HepG2 (cell line): ENCODE measurements around the gene BCAS1. TPM values are rescaled to one million over a fixed set of nuclear protein-coding genes. Genes with fewer than 3 reads are reported as not detected.

Experiments
- ETS1 ChIP-seq: sonication (generic); formaldehyde crosslinking; IDR thresholded peaks from 2 replicates; pipeline ENCODE4 v1.4.0; 2020; ENCODE audit warnings: missing genetic modification reagents
- KLF13 ChIP-seq: sonication (generic); formaldehyde crosslinking; IDR thresholded peaks from 2 replicates; pipeline ENCODE4 v1.4.0; 2020; ENCODE audit warnings: mild to moderate bottlenecking, missing genetic modification reagents
- MATR3 ChIP-seq: sonication (generic); formaldehyde crosslinking; IDR thresholded peaks from 2 replicates; pipeline ENCODE4 v1.4.0; 2020; ENCODE audit warnings: missing genetic modification reagents
- POLR2A ChIP-seq, 2 experiments: IDR thresholded peaks; 2 replicates each; pipeline ENCODE4 v1.6.1; 2011; ENCODE audit warnings: low read depth in 2 of 2, low read length in 2 of 2, mild to moderate bottlenecking in 1 of 2, moderate library complexity in 1 of 2; ENCODE audit not compliant: insufficient read depth in 1 of 2
- SIN3B ChIP-seq: fragments of 150-350 bp; IDR thresholded peaks from 2 replicates; pipeline ENCODE4 v1.6.1; 2014; ENCODE audit warnings: low read length
- SYNCRIP ChIP-seq: fragments of 200-400 bp; formaldehyde crosslinking; IDR thresholded peaks from 2 replicates; pipeline ENCODE4 v1.6.1; 2018; ENCODE audit warnings: mild to moderate bottlenecking, low read depth, low read length; ENCODE audit not compliant: insufficient read depth
- TFAP4 ChIP-seq: sonication (generic); IDR thresholded peaks from 2 replicates; pipeline ENCODE4 v1.6.1; 2016; ENCODE audit warnings: low read depth, borderline replicate concordance
- ZFYVE20 ChIP-seq: sonication (generic); formaldehyde crosslinking; IDR thresholded peaks from 2 replicates; pipeline ENCODE4 v1.8.0; 2023; ENCODE audit warnings: low read depth, mild to moderate bottlenecking, moderate library complexity, missing genetic modification reagents, borderline replicate concordance
- ZNF577 ChIP-seq: sonication (generic); formaldehyde crosslinking; IDR thresholded peaks from 2 replicates; pipeline ENCODE4 v1.4.0; 2020; ENCODE audit warnings: mild to moderate bottlenecking, low read depth, missing genetic modification reagents, borderline replicate concordance
- ZNF776 ChIP-seq: sonication (generic); formaldehyde crosslinking; IDR thresholded peaks from 2 replicates; pipeline ENCODE4 v1.4.0; 2020; ENCODE audit warnings: mild to moderate bottlenecking, missing genetic modification reagents
- ZNF782 ChIP-seq: sonication (generic); formaldehyde crosslinking; IDR thresholded peaks from 2 replicates; pipeline ENCODE4 v1.4.0; 2020; ENCODE audit warnings: missing genetic modification reagents, mild to moderate bottlenecking, borderline replicate concordance
- polyA plus RNA-seq, 8 experiments: library from polyadenylated mRNA; depleted of rRNA in 3 of 8; stranded (reverse) in 7 of 8; unstranded in 1 of 8; fragments of >200 nt; fragmentation: Illumina TruSeq in 4 of 8; extraction: Trizol in 4 of 8; gene quantifications; 2 replicates each; pipeline versions ENCODE4 v1.2.1 to v1.2.3, GENCODE V29; 2011 to 2016; ENCODE audit warnings: low read depth in 4 of 8, missing spikeins in 1 of 8, mixed read lengths in 1 of 8; ENCODE audit not compliant: insufficient read depth in 1 of 8
- total RNA-seq, 5 experiments: library from RNA; depleted of rRNA; stranded (reverse); fragments of >200 nt; fragmentation: Illumina TruSeq; extraction: Trizol; gene quantifications; 2 replicates each; pipeline ENCODE4 v1.2.3, GENCODE V29; 2016; ENCODE audit warnings: low read depth in 1 of 5
- TF ChIP-seq, protein P1 (sequence below): sonication (generic); formaldehyde crosslinking; IDR thresholded peaks from 2 replicates; pipeline ENCODE4 v1.4.0; 2020; ENCODE audit warnings: missing genetic modification reagents
- TF ChIP-seq, protein P2 (sequence below): sonication (generic); formaldehyde crosslinking; IDR thresholded peaks from 2 replicates; pipeline ENCODE4 v1.8.0; 2022; ENCODE audit warnings: mild to moderate bottlenecking, missing genetic modification reagents, moderate library complexity
- TF ChIP-seq, protein P3 (sequence below): IDR thresholded peaks from 2 replicates; pipeline ENCODE4 v1.6.1; 2012; ENCODE audit warnings: low read depth, low read length, improper control_type of control experiment
- TF ChIP-seq, protein P4 (sequence below): sonication (generic); formaldehyde crosslinking; conservative IDR thresholded peaks from 2 replicates; pipeline ENCODE4 v1.4.0; 2020; ENCODE audit warnings: missing genetic modification reagents

The BCAS1 gene
- total and polyA plus RNA-seq, 2 of the 13 experiments (the other 11 are each of a cell fraction or from before 2014, with no cell fraction given), result 0.55 to 0.91 TPM

DNA sequence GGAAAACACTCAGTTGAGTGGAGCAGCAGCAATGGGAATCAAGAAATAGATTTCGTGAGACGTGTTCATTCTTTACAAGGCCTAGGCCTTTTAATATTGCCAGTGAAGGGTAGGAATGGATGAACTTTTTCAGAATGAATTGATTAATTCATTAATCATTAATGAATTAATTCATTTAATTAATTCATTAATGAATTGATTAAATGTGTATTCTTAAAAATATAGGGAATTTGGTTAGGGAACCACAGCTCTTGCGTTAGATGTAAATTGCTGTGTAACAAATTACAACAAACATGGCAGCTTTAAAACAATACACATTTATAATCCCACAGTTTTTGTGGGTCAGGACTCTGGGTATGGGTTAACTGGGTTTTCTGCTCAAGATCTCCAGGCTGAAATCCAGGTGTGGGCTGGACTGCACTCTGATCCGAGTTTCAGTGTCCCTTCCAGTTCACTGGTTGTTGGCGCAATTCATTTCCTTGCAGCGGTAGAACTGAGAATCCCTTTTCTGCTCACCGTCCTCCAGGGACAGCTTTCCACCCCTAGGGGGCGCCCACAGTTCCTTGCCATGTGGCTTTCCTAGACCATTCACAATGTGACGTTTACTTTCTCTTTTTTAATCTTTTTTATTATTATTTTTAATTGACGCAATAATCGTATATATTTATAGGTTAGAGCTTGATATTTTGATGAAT, 32.8 kb upstream of the BCAS1 start (continued):
- no peak for TF ChIP-seq ETS1 (CRISPR knock-in tag)
- no peak for TF ChIP-seq ZNF577
- TF ChIP-seq POLR2A (IDR thresholded peaks at IDR 0.05; ENCODE audit: insufficient read depth in 1 of 2, low read depth in 2 of 2, low read length in 2 of 2), result no peak
- TF ChIP-seq, protein P1, sequence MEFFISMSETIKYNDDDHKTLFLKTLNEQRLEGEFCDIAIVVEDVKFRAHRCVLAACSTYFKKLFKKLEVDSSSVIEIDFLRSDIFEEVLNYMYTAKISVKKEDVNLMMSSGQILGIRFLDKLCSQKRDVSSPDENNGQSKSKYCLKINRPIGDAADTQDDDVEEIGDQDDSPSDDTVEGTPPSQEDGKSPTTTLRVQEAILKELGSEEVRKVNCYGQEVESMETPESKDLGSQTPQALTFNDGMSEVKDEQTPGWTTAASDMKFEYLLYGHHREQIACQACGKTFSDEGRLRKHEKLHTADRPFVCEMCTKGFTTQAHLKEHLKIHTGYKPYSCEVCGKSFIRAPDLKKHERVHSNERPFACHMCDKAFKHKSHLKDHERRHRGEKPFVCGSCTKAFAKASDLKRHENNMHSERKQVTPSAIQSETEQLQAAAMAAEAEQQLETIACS (CRISPR knock-in tag), result no peak
- TF ChIP-seq ZFYVE20 (CRISPR knock-in tag), result no peak
- TF ChIP-seq, protein P2, sequence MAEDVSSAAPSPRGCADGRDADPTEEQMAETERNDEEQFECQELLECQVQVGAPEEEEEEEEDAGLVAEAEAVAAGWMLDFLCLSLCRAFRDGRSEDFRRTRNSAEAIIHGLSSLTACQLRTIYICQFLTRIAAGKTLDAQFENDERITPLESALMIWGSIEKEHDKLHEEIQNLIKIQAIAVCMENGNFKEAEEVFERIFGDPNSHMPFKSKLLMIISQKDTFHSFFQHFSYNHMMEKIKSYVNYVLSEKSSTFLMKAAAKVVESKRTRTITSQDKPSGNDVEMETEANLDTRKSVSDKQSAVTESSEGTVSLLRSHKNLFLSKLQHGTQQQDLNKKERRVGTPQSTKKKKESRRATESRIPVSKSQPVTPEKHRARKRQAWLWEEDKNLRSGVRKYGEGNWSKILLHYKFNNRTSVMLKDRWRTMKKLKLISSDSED (CRISPR knock-in tag), result no peak
- no peak for TF ChIP-seq KLF13 (CRISPR knock-in tag)
- TF ChIP-seq ZNF776 (CRISPR knock-in tag), result no peak
- TF ChIP-seq MATR3, result no peak
- TF ChIP-seq TFAP4, result peak; percentile 43; the same call in 1 of the 2 replicates
- TF ChIP-seq, protein P3, sequence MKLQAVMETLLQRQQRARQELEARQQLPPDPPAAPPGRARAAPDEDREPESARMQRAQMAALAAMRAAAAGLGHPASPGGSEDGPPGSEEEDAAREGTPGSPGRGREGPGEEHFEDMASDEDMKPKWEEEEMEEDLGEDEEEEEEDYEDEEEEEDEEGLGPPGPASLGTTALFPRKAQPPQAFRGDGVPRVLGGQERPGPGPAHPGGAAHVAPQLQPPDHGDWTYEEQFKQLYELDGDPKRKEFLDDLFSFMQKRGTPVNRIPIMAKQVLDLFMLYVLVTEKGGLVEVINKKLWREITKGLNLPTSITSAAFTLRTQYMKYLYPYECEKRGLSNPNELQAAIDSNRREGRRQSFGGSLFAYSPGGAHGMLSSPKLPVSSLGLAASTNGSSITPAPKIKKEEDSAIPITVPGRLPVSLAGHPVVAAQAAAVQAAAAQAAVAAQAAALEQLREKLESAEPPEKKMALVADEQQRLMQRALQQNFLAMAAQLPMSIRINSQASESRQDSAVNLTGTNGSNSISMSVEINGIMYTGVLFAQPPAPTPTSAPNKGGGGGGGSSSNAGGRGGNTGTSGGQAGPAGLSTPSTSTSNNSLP, result peak; percentile 83; the same call in 1 of the 2 replicates
- TF ChIP-seq, protein P4, sequence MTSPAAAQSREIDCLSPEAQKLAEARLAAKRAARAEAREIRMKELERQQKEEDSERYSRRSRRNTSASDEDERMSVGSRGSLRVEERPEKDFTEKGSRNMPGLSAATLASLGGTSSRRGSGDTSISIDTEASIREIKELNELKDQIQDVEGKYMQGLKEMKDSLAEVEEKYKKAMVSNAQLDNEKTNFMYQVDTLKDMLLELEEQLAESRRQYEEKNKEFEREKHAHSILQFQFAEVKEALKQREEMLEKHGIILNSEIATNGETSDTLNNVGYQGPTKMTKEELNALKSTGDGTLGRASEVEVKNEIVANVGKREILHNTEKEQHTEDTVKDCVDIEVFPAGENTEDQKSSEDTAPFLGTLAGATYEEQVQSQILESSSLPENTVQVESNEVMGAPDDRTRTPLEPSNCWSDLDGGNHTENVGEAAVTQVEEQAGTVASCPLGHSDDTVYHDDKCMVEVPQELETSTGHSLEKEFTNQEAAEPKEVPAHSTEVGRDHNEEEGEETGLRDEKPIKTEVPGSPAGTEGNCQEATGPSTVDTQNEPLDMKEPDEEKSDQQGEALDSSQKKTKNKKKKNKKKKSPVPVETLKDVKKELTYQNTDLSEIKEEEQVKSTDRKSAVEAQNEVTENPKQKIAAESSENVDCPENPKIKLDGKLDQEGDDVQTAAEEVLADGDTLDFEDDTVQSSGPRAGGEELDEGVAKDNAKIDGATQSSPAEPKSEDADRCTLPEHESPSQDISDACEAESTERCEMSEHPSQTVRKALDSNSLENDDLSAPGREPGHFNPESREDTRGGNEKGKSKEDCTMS, result no peak
- TF ChIP-seq SIN3B, result peak; percentile 19; the same call in 1 of the 2 replicates
- no peak for TF ChIP-seq ZNF782 (CRISPR knock-in tag)
- TF ChIP-seq SYNCRIP, result no peak
